Measurements from ENCODE around the gene ARSI. TPM values are rescaled to one million over a fixed set of nuclear protein-coding genes. Genes with fewer than 3 reads are reported as not detected.

ARSI gene
- total and polyA plus RNA-seq, 8 donors = 0.14 to 0.87 (median 0.24) TPM; not detected in 3

DNA sequence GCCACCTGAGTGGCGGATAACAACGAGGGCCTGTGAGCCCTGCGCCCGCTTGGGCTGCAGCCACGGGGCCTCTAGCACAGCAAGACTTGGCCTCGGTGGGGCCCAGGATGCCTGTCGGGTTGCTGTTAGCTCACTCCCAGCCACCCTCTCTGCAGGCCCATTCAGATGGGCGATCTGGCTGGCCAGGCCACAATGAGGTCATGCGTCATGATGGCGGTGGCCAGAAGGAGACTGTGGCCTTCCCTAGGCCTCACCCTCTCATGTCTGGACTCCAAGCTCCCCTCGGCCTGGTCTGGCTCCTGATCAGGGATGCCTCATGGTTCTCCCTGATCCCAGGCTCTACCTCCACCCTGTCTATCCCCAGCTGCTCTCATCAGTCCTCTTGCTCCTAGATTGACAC is 35.8 kb upstream of the ARSI start:
- H3K27me3 ChIP-seq = no peaks in the 10 kb centered on the region
- H3K27ac ChIP-seq = no peak overlapping the region
- DNase-seq (no peak), ATAC-seq (no peak), FAIRE-seq (no peak)
- no peak overlapping the region for H3K4me3 ChIP-seq
- intact Hi-C loops (cut with DNase I) = no loop called here
- no peaks in the 10 kb centered on the region for H3K36me3 ChIP-seq
- WGBS, 2 donors = 84 to 89% methylated on average over 11 of the region's 11 CpGs
- no peaks in the 10 kb centered on the region for H3K9me3 ChIP-seq
- H3K4me1 ChIP-seq = no peaks in the 10 kb centered on the region
- TF ChIP-seq CTCF (IDR thresholded peaks at IDR 0.05) = no peak

DNA sequence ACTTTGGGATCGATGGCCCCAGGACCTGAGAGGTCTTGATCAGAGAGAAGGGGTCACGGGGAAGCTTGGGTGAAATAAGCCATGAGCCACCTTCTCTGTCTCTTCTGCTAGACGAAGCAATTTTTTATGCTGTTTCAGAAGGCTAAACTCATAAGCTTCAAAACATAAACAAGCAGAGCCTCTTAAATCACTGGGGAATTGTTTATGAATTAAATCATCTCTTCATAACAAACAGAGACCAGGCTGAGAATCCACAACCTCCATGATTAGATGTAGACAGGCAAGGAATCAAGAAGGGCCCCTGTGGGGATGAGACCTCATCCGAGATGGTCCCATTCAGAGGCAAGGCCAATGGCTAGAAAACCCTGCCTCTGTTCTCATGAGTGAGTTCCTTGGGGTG is 33.1 kb upstream of the ARSI start:
- Histone ChIP-seq H3K4me3 (no peak overlapping the region), H3K4me1 (no peaks in the 10 kb centered on the region), H3K27ac (no peak overlapping the region), H3K27me3 (no peaks in the 10 kb centered on the region), H3K36me3 (no peaks in the 10 kb centered on the region), H3K9me3 (no peaks in the 10 kb centered on the region)
- intact Hi-C loops (cut with DNase I) = no loop called here
- TF ChIP-seq CTCF (IDR thresholded peaks at IDR 0.05) = no peak
- no peak for FAIRE-seq
- 74 to 75% methylated on average over 4 of the region's 4 CpGs for WGBS, 2 donors
- DNase-seq = no peak
- no peak for ATAC-seq

DNA sequence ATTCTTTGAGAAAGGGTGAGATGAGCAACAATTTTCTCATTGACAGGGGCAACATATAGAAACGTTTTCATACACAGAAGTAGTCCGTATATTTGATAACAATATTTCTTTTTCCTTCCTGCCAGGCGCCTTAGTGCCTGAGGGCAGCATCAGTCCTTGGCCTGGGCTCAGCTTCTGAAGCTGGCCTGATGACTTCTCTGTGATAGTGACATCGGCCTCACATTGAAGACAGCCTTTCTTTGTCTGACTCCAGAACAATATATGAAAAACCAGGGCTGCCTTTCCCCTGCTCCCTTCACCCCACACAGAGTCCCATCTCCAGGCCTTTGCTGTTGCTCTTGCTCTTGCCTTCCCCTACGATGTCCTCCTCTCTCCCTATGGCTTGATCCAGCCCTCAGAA is 30.7 kb upstream of the ARSI start:
- intact Hi-C loops (cut with DNase I) = no loop called here
- H3K4me1 ChIP-seq = no peaks in the 10 kb centered on the region
- no peak for ATAC-seq
- no peaks in the 10 kb centered on the region for H3K36me3 ChIP-seq
- 72% methylated on average over 5 of the region's 5 CpGs for WGBS, 2 donors
- H3K9me3 ChIP-seq = no peaks in the 10 kb centered on the region
- DNase-seq = no peak
- H3K27me3 ChIP-seq = no peaks in the 10 kb centered on the region
- H3K27ac ChIP-seq = no peak overlapping the region
- TF ChIP-seq CTCF (IDR thresholded peaks at IDR 0.05) = no peak
- FAIRE-seq = no peak
- no peak overlapping the region for H3K4me3 ChIP-seq

DNA sequence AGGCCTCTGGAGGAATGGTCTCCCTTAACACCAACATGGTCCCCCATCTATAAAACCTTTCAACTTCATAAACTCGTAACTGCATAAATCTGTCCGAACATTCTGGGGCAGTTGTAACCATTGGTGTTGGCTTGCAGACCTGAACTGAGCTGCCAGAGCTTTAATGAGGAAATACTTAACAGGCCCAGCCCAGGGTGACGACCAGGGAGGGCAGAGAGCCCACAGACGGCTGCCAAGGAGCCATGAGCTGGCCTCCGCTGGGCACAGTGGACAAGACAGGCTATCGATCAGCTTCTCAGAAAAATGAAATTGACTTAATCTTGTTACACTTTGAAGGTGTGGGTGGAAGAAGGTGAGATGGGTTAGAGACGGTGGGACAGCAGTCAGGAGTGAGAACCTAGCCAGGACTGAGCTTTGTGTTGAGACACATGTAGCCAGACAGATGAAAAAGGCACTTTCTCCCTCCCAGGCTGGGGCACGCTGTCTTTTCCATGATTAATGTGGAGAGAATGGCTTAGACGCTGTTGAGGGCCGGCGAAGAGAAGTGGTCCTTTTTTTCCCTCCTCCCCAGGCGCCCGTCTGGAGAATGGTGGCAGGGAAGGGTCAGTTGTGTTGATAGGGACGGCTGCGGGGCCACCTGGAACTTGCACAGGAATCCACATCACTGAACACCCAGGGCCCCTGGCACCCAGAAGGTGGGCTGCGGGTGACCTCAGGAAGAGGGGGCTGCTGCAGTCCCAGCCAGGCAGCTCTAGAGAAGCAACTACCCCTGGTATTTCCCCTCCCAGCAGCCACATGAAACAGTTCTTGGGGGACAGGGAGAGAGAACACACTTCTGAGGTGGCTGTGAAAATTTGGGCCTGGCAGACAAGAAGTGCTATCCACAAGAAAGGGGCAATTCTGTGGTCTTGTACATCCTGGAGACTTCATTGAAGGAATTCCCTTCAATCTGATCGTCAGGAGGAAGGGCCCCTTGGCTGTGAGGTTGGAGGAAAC is 27.5 kb upstream of the ARSI start:
- WGBS, 2 donors = 77 to 78% methylated on average over 17 of the region's 17 CpGs
- ATAC-seq (no peak), DNase-seq (no peak), FAIRE-seq (no peak)
- no peak overlapping the region for H3K27ac ChIP-seq
- intact Hi-C loops (cut with DNase I) = no loop called here
- no peaks in the 10 kb centered on the region for H3K27me3 ChIP-seq
- no peak for TF ChIP-seq CTCF (IDR thresholded peaks at IDR 0.05)
- no peaks in the 10 kb centered on the region for H3K36me3 ChIP-seq
- no peaks in the 10 kb centered on the region for H3K9me3 ChIP-seq
- no peak overlapping the region for H3K4me3 ChIP-seq
- no peaks in the 10 kb centered on the region for H3K4me1 ChIP-seq

- no peak for TF ChIP-seq CTCF (IDR thresholded peaks at IDR 0.05)
- ATAC-seq (no peak), FAIRE-seq (no peak), DNase-seq (no peak)
- no peaks in the 10 kb centered on the region for H3K36me3 ChIP-seq
- no peak overlapping the region for H3K4me3 ChIP-seq
- H3K4me1 ChIP-seq = no peaks in the 10 kb centered on the region
- no peaks in the 10 kb centered on the region for H3K9me3 ChIP-seq
- H3K27me3 ChIP-seq = no peaks in the 10 kb centered on the region
- WGBS, 2 donors = 43 to 51% methylated on average over 2 of the region's 2 CpGs
- intact Hi-C loops (cut with DNase I) = no loop called here
- H3K27ac ChIP-seq = no peak overlapping the region
Observed at GRCh38 chr5:150329038-150329437, 26.3 kb upstream of the ARSI start.

Data from pancreas (tissue), 10 donors.